Lung (tissue), 12 donors: ENCODE measurements around the gene NUP35. TPM values are rescaled to one million over a fixed set of nuclear protein-coding genes. Genes with fewer than 3 reads are reported as not detected.

Experiments used
- ATAC-seq: fragments of 200-7000 bp; cut with Tn5 transposase; one replicate; pipeline ENCODE4 v1.9.1; 2020; ENCODE audit warnings: moderate number of reproducible peaks; ENCODE audit not compliant: insufficient read depth, low FRiP score
- DNase-seq, 3 donors: peaks; one replicate each; pipeline ENCODE4 v3.0.0-alpha.2; 2013 to 2017
- H3K27ac ChIP-seq, 2 donors: one replicate each; pipeline ENCODE4 v1.5.1; 2013; ENCODE audit warnings: mild to moderate bottlenecking in 2 of 2, moderate library complexity in 2 of 2, control low read depth in 1 of 2, inconsistent platforms in 1 of 2, low read depth in 1 of 2, low read length in 1 of 2
- H3K27me3 ChIP-seq, 3 donors: one replicate each; pipeline ENCODE4 v1.5.1; 2013; ENCODE audit warnings: low read length in 2 of 3; ENCODE audit not compliant: control insufficient read depth in 3 of 3, insufficient read depth in 3 of 3
- H3K36me3 ChIP-seq, 4 donors: one replicate each; pipeline ENCODE4 v1.5.1; 2013; ENCODE audit warnings: low read length in 4 of 4, mild to moderate bottlenecking in 1 of 4, moderate library complexity in 1 of 4; ENCODE audit not compliant: control insufficient read depth in 4 of 4, insufficient read depth in 4 of 4
- H3K4me1 ChIP-seq, 5 donors: one replicate each; pipeline ENCODE4 v1.5.1; 2013; ENCODE audit warnings: low read length in 5 of 5, mild to moderate bottlenecking in 2 of 5, moderate library complexity in 1 of 5; ENCODE audit not compliant: control insufficient read depth in 5 of 5, insufficient read depth in 5 of 5
- H3K4me3 ChIP-seq: one replicate; pipeline ENCODE4 v1.5.1; 2013; ENCODE audit warnings: mild to moderate bottlenecking, control low read depth, moderate library complexity
- H3K9ac ChIP-seq, 2 donors: one replicate each; pipeline ENCODE4 v1.5.1; 2013; ENCODE audit warnings: low read length in 2 of 2, control low read depth in 1 of 2; ENCODE audit not compliant: insufficient read depth in 1 of 2
- H3K9me3 ChIP-seq, 4 donors: one replicate each; pipeline ENCODE4 v1.5.1; 2013; ENCODE audit warnings: low read length in 3 of 4, mild to moderate bottlenecking in 1 of 4, moderate library complexity in 1 of 4; ENCODE audit not compliant: control insufficient read depth in 4 of 4, insufficient read depth in 3 of 4
- WGBS, 2 donors: extraction: QIAGEN DNeasy Blood & Tissue Kit; methylation state at CpG; one replicate each; pipeline ENCODE4 v1.1.7; 2013; 5-methylcytosine and 5-hydroxymethylcytosine counted together
- polyA plus RNA-seq, 2 donors: library from polyadenylated mRNA; stranded (reverse); fragments of 200-250 nt; gene quantifications; one replicate each; pipeline ENCODE4 v1.2.1, GENCODE V29; 2013
- total RNA-seq, 2 donors: library from RNA; depleted of rRNA in 1 of 2; stranded (reverse); fragments of >200 nt in 1 of 2; gene quantifications; one replicate each; pipeline ENCODE4 v1.2.1, GENCODE V29; 2014 to 2021
- TF ChIP-seq, protein P1 (sequence below): IDR thresholded peaks from 2 replicates; pipeline ENCODE4 v1.5.1; 2012; ENCODE audit warnings: mild to moderate bottlenecking; ENCODE audit errors: control extremely low read depth, extremely low read depth
- donor health status: control.
- donor health status: control.
- donor health status: Bipolar disorder and iron deficiency.
- donor health status: healthy.
- donor health status: DM: yes; HTN: yes; CAD: no.

Gene NUP35
- total and polyA plus RNA-seq, 4 donors = 9.5 to 28.0 (median 12.4) TPM

DNA sequence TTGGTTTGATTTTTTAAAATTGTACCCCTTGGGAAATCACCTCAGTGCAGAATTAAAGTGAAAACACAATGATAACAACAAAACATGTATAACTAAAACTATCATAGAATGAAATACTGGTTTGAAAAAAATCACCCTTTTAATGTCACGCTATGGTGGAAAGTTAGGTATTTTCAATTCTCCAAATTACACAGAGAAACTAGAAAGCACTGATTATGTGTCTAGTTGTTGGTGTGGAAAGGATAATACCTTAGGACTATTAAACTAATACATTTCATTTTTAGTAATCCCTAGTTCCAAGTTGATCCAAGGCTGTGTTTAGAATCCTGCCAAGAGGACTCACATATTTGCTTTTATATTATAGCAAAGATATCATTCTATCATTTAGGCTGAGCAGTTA lies 71.2 kb downstream of the NUP35 start:
- TF ChIP-seq, protein P1, sequence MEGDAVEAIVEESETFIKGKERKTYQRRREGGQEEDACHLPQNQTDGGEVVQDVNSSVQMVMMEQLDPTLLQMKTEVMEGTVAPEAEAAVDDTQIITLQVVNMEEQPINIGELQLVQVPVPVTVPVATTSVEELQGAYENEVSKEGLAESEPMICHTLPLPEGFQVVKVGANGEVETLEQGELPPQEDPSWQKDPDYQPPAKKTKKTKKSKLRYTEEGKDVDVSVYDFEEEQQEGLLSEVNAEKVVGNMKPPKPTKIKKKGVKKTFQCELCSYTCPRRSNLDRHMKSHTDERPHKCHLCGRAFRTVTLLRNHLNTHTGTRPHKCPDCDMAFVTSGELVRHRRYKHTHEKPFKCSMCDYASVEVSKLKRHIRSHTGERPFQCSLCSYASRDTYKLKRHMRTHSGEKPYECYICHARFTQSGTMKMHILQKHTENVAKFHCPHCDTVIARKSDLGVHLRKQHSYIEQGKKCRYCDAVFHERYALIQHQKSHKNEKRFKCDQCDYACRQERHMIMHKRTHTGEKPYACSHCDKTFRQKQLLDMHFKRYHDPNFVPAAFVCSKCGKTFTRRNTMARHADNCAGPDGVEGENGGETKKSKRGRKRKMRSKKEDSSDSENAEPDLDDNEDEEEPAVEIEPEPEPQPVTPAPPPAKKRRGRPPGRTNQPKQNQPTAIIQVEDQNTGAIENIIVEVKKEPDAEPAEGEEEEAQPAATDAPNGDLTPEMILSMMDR = no peak
- no peak for DNase-seq
- 96% methylated on average over 1 of the region's 1 CpG for WGBS, 2 donors
- Histone ChIP-seq H3K4me1 (no peaks in the 10 kb centered on the region), H3K4me3 (no peak overlapping the region), H3K36me3 (peaks cover 0 to 3% (median 1%) of the 10 kb centered on the region in 4 donors), H3K9me3 (no peaks in the 10 kb centered on the region), H3K9ac (no peak overlapping the region), H3K27me3 (no peaks in the 10 kb centered on the region), H3K27ac (no peak overlapping the region)
- ATAC-seq = no peak

DNA sequence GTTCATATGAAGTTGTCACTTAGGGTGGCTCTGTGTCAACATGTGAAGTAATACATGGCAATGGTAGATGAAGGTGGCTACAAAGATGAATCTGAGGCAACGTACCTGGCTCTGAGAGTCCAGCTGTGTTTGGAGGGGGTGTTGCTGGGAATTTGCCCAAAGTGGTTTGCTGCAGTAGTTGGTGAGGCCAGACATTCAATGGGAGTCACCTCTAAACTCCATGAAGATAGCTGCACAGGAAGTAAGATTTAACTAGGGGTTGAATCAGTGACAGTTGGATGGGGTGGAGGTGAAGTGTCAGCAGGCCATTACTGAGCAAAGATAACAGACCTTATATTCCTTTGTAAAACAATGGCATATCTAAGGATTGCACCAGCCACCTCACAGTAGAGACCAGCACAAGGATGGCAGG lies 71.8 kb downstream of the NUP35 start:
- TF ChIP-seq, protein P1 = no peak
- Histone ChIP-seq H3K27me3 (no peaks in the 10 kb centered on the region), H3K4me1 (no peaks in the 10 kb centered on the region), H3K36me3 (peaks cover 0 to 3% (median 1%) of the 10 kb centered on the region in 4 donors), H3K9ac (no peak overlapping the region), H3K27ac (no peak overlapping the region), H3K4me3 (no peak overlapping the region), H3K9me3 (no peaks in the 10 kb centered on the region)
- DNase-seq (no peak), ATAC-seq (no peak)
- 83 to 94% methylated on average over 1 of the region's 1 CpG for WGBS, 2 donors

DNA sequence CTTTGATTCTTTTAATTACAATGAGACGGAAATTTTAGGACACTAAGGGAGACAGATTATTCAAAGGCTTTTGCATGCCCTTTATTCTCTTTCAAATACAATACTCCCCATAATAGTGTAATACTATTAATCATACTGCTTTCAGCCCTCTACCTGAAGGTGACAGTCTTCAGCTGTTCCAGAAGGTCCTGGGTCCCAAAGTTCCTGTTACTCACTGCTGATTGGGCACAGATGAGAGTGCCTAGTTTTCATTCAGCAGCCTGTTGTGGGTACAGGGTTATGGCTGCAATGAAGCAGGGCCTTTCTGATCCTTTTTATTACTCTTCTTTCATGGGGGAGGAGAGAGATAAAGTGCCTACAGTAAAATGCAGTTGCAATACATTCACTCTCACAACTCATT lies 80.2 kb downstream of the NUP35 start:
- no peak for ATAC-seq
- 97 to 98% methylated on average over 1 of the region's 1 CpG for WGBS, 2 donors
- no peak for DNase-seq
- no peaks in the 10 kb centered on the region for H3K27me3 ChIP-seq
- H3K9me3 ChIP-seq = peaks cover 0 to 3% (median 0%) of the 10 kb centered on the region in 4 donors
- no peak overlapping the region for H3K27ac ChIP-seq
- H3K4me1 ChIP-seq = peaks cover 0 to 5% (median 0%) of the 10 kb centered on the region in 5 donors
- H3K36me3 ChIP-seq = no peaks in the 10 kb centered on the region
- no peak overlapping the region for H3K9ac ChIP-seq
- TF ChIP-seq, protein P1 = no peak
- no peak overlapping the region for H3K4me3 ChIP-seq

DNA sequence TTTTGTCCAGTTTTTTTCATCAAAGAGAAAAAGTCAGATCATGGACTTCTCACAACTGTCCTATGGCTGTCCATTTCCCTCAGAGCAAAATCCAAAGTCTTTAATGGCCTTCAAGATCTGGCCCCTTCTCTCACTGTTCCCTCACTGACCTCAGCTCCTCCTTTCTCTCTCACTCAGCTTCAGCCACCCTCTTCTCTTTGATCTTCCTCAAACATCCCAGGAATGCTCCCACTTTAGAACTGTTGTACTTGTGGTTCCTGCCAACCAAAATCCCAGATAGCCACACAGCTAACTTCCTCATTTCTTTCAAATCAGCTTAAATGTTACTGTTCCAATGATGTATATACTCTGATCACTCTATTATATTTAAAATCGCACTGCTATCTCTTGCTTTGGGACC lies 82.9 kb downstream of the NUP35 start:
- H3K9ac ChIP-seq = no peak overlapping the region
- DNase-seq (peak in 2 of 3 donors; percentile 17 to 44), ATAC-seq (no peak)
- peaks cover 0 to 5% (median 0%) of the 10 kb centered on the region in 5 donors for H3K4me1 ChIP-seq
- H3K9me3 ChIP-seq = peaks cover 0 to 5% (median 0%) of the 10 kb centered on the region in 4 donors
- no peaks in the 10 kb centered on the region for H3K27me3 ChIP-seq
- no peaks in the 10 kb centered on the region for H3K36me3 ChIP-seq
- WGBS, 2 donors = 44 to 73% methylated on average over 1 of the region's 1 CpG
- no peak overlapping the region for H3K4me3 ChIP-seq
- H3K27ac ChIP-seq = no peak overlapping the region
- TF ChIP-seq, protein P1 = no peak
